Endothelial cell of umbilical vein (primary cell): ENCODE data around the gene ZDHHC13. TPM values are rescaled to one million over a fixed set of nuclear protein-coding genes. Genes with fewer than 3 reads are reported as not detected.

Source experiments
- BruUV-seq: library from RNA; stranded (reverse); fragments of 400-500 nt; replicated peaks from 2 replicates; lab custom pipeline; 2021; lab: Mats Ljungman, UMichigan
- CTCF ChIA-PET: fragments of 300-600, 350-600 bp; sonication (Branson Sonifier 250); formaldehyde crosslinking; loops from one replicate; lab custom pipeline; 2021; ENCODE audit warnings: antibody characterized with exemption, inconsistent platforms; lab: Charles Lee
- POLR2A ChIA-PET: fragments of 300-600, 350-600 bp; sonication (Branson Sonifier 250); formaldehyde crosslinking; loops from one replicate; lab custom pipeline; 2021; ENCODE audit warnings: antibody characterized with exemption, inconsistent platforms; lab: Charles Lee
- DNase-seq: peaks from one replicate; pipeline ENCODE4 v3.0.0-alpha.2; 2011; ENCODE audit warnings: low read depth, low spot score
- FAIRE-seq: peaks from 2 replicates; lab custom pipeline; 2011; peaks lifted over from hg19 to GRCh38; lab: Jason Lieb, UNC
- H2AFZ ChIP-seq: 2 replicates; pipeline ENCODE4 v1.6.0; 2012; ENCODE audit warnings: low read depth, low read length, control low read depth, inconsistent platforms
- H3K27ac ChIP-seq: 2 replicates; pipeline ENCODE4 v1.5.1; 2011; ENCODE audit warnings: low read depth, mild to moderate bottlenecking, control low read depth, low read length, moderate library complexity; ENCODE audit not compliant: insufficient read depth
- H3K27me3 ChIP-seq, 2 experiments: 2 replicates each; pipeline versions ENCODE4 v1.6.0 to v1.6.1; 2011; ENCODE audit warnings: low read length in 2 of 2, mixed read lengths in 1 of 2; ENCODE audit not compliant: control insufficient read depth in 2 of 2, insufficient read depth in 2 of 2
- H3K36me3 ChIP-seq, 2 experiments: 2 replicates in 1 of 2; 3 replicates in 1 of 2; pipeline ENCODE4 v1.5.1; 2011; ENCODE audit warnings: low read length in 2 of 2, mild to moderate bottlenecking in 1 of 2, moderate library complexity in 1 of 2; ENCODE audit not compliant: control insufficient read depth in 2 of 2, insufficient read depth in 2 of 2; ENCODE audit errors: extremely low read depth in 1 of 2
- H3K4me1 ChIP-seq: 3 replicates; pipeline ENCODE4 v1.5.1; 2011; ENCODE audit warnings: mild to moderate bottlenecking, low read length; ENCODE audit not compliant: control insufficient read depth, insufficient read depth; ENCODE audit errors: extremely low read depth
- H3K4me2 ChIP-seq: 2 replicates; pipeline ENCODE4 v1.6.1; 2011; ENCODE audit warnings: low read length, control low read depth, mixed read lengths; ENCODE audit not compliant: insufficient read depth
- H3K4me3 ChIP-seq, 3 experiments: fragments of 200-600 bp in 1 of 3; sonication (generic), shearing (Covaris generic) in 1 of 3; replicated peaks in 1 of 3; 2 replicates each; pipeline ENCODE4 v1.5.1; 2011 to 2016; ENCODE audit warnings: control low read depth in 3 of 3, low read length in 3 of 3, mild to moderate bottlenecking in 2 of 3, inconsistent platforms in 1 of 3, low read depth in 1 of 3, moderate library complexity in 1 of 3; ENCODE audit not compliant: insufficient read depth in 1 of 3
- H3K79me2 ChIP-seq: 2 replicates; pipeline ENCODE4 v1.6.0; 2012; ENCODE audit warnings: low read length, inconsistent platforms; ENCODE audit not compliant: control insufficient read depth, insufficient read depth
- H3K9ac ChIP-seq: replicated peaks from 2 replicates; pipeline ENCODE3; 2011; ENCODE audit warnings: low read length, control low read depth; ENCODE audit not compliant: insufficient read depth; ENCODE audit errors: extremely low read depth
- H3K9me1 ChIP-seq: replicated peaks from 3 replicates; pipeline ENCODE4 v1.6.0; 2011; ENCODE audit warnings: mild to moderate bottlenecking, low read length; ENCODE audit not compliant: control insufficient read depth, insufficient read depth; ENCODE audit errors: extremely low read depth
- H3K9me3 ChIP-seq: replicated peaks from 2 replicates; pipeline ENCODE4 v1.5.1; 2012; ENCODE audit warnings: low read length, inconsistent platforms; ENCODE audit not compliant: control insufficient read depth, insufficient read depth
- H4K20me1 ChIP-seq: replicated peaks from 2 replicates; pipeline ENCODE3; 2011; ENCODE audit warnings: mild to moderate bottlenecking, low read length; ENCODE audit not compliant: control insufficient read depth, insufficient read depth; ENCODE audit errors: extremely low read depth
- CTCF ChIP-seq, 2 donors: IDR thresholded peaks; 1 replicate in 1 of 2; 2 replicates in 1 of 2; pipeline ENCODE4 v1.5.1; 2011; ENCODE audit warnings: low read length in 2 of 2, mild to moderate bottlenecking in 2 of 2, moderate library complexity in 2 of 2, control low read depth in 1 of 2, inconsistent platforms in 1 of 2, low read depth in 1 of 2; ENCODE audit not compliant: insufficient read depth in 1 of 2; ENCODE audit errors: extremely low read depth in 1 of 2
- EZH2 ChIP-seq: IDR thresholded peaks from 2 replicates; pipeline ENCODE4 v1.6.1; 2012; ENCODE audit warnings: borderline replicate concordance, low read depth, mild to moderate bottlenecking, moderate library complexity, low read length, inconsistent platforms; ENCODE audit not compliant: severe bottlenecking
- FOS ChIP-seq: IDR thresholded peaks from 2 replicates; pipeline ENCODE4 v1.6.1; 2011; ENCODE audit warnings: mild to moderate bottlenecking, low read length, moderate library complexity, borderline replicate concordance; ENCODE audit not compliant: insufficient read depth
- GATA2 ChIP-seq: IDR thresholded peaks from 2 replicates; pipeline ENCODE4 v1.7.0; 2011; ENCODE audit warnings: low read depth, mild to moderate bottlenecking, moderate library complexity, mixed read lengths, low read length; ENCODE audit not compliant: insufficient read length, insufficient read depth
- JUN ChIP-seq: IDR thresholded peaks from 2 replicates; pipeline ENCODE4 v1.6.1; 2011; ENCODE audit warnings: borderline replicate concordance, low read depth; ENCODE audit not compliant: insufficient read length, insufficient read depth
- MAX ChIP-seq: IDR thresholded peaks from 2 replicates; pipeline ENCODE4 v1.6.1; 2011; ENCODE audit not compliant: insufficient read depth, insufficient read length
- MYC ChIP-seq: IDR thresholded peaks from one replicate; pipeline ENCODE4 v1.6.1; 2011; ENCODE audit warnings: mild to moderate bottlenecking, low read depth, low read length
- POLR2A ChIP-seq: IDR thresholded peaks from 2 replicates; pipeline ENCODE4 v1.6.1; 2012; ENCODE audit warnings: low read depth, mild to moderate bottlenecking, control low read depth, low read length
- POLR2AphosphoS5 ChIP-seq: IDR thresholded peaks from 2 replicates; pipeline ENCODE4 v1.6.1; 2012; ENCODE audit warnings: low read depth, mild to moderate bottlenecking, control low read depth, low read length, moderate library complexity; ENCODE audit not compliant: insufficient read depth
- dilution Hi-C: fragments of 300-500 bp; cut with MboI; formaldehyde crosslinking; loops from one replicate; pipeline ENCODE4 v1.15.0; 2019; ENCODE audit warnings: low sequenced_read_pairs; ENCODE audit not compliant: extremely low pct_ligation_motif_present
- intact Hi-C: fragments of 100-400 bp; cut with micrococcal nuclease; formaldehyde crosslinking; loops from one replicate; pipeline ENCODE4 v1.10.0; 2022
- polyA plus RNA-seq, 4 experiments: library from polyadenylated mRNA; depleted of rRNA in 3 of 4; stranded (reverse) in 3 of 4; unstranded in 1 of 4; fragments of >200 nt; gene quantifications; 2 replicates each; pipeline versions ENCODE4 v1.2.1 to v1.2.3, GENCODE V29; 2011 to 2012; ENCODE audit warnings: missing spikeins in 1 of 4
- total RNA-seq: library from RNA; stranded (reverse); gene quantifications from 2 replicates; pipeline ENCODE4 v1.2.3, GENCODE V29; 2021

ZDHHC13 gene
- total and polyA plus RNA-seq, 2 donors (not counting 3 experiments of a cell fraction or from before 2014, with no cell fraction given) = 37.4 to 52.9 TPM

GRCh38 chr11:19160847-19161246, 43.9 kb downstream of the ZDHHC13 start:
- H3K27ac ChIP-seq = no peak overlapping the region

More at GRCh38 chr11:19160847-19161246, 43.9 kb downstream of the ZDHHC13 start:
- dilution Hi-C loops = no loop called here
- no peak overlapping the region for H2AFZ ChIP-seq
- no TSS peak for BruUV-seq
- ChIA-PET POLR2A (no interaction called here), CTCF (interaction anchor here (0.6 to 4.4 kb wide), 6 partner anchors 30 to 98 kb away, joined by 3 to 36 read pairs (median 5); no protein-coding TSS in a partner anchor)
- intact Hi-C loops = loop anchor here (10.0 kb wide), 1 partner anchor 394 kb away; no protein-coding TSS in a partner anchor
- H3K9me3 ChIP-seq = no peaks in the 10 kb centered on the region
- H3K36me3 ChIP-seq = peaks cover 14 to 23% of the 10 kb centered on the region in 2 experiments
- no peaks in the 10 kb centered on the region for H3K9me1 ChIP-seq
- no peaks in the 10 kb centered on the region for H3K79me2 ChIP-seq
- peak; percentile 16 for DNase-seq
- no peak for FAIRE-seq
- H3K4me1 ChIP-seq = no peaks in the 10 kb centered on the region
- no peak overlapping the region for H3K4me3 ChIP-seq
- TF ChIP-seq POLR2A (no peak), CTCF (IDR thresholded peaks at IDR 0.05; ENCODE audit: extremely low read depth in 1 of 2, insufficient read depth in 1 of 2, low read depth in 1 of 2, low read length in 2 of 2) (no peak), EZH2 (no peak), JUN (no peak), MYC (no peak), POLR2AphosphoS5 (no peak), MAX (no peak), GATA2 (no peak), FOS (no peak)
- no peaks in the 10 kb centered on the region for H3K27me3 ChIP-seq
- no peak overlapping the region for H3K4me2 ChIP-seq
- H4K20me1 ChIP-seq = no peaks in the 10 kb centered on the region
- no peak overlapping the region for H3K9ac ChIP-seq
